ENCODE measurements around the gene HSPB6.

HSPB6 gene

DNA sequence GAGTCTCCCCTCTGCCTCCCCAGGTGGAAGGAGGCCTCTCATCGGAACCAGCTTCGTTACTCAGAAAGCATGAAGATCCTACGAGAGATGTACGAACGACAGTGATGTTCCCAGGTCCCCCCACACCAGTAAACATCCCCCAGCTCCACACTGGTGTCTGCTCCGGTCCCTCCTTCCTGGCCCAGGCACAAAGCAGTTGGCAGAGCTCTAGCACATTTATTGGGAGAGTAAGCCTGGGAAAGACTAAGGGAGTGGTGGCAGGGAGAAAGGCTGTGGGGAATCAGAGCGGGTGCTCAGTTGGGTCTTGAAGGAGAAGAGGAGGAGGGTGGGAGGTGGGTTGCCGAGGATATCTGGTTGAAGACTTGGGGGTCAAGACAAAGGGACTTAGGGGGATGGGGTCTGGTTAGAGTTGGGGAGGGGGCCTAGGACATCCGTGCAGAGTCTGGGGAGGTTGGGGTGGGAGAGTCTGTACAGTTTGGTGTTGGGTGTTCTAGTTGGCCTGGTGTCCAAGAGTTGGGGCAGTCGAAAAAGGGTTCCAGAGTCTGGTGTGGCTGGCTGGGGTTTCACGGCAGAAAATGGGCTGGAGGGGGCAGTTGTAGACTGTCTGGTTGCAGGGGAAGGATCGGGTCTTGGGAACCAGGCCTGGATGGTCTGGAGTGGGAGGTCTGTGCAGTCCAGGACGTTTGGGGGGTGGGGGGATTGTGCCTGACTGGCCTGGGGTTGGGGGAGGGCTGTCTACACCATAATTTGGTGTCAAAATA is 2.3 kb downstream of the HSPB6 start:
- no peak overlapping the region for H3K27ac ChIP-seq (ENCODE audit: low read depth, low read length, poor library complexity, severe bottlenecking)
- TF ChIP-seq EZH2 (IDR thresholded peaks at IDR 0.05; ENCODE audit: borderline replicate concordance, low read length): no peak
- TF ChIP-seq, protein P1, sequence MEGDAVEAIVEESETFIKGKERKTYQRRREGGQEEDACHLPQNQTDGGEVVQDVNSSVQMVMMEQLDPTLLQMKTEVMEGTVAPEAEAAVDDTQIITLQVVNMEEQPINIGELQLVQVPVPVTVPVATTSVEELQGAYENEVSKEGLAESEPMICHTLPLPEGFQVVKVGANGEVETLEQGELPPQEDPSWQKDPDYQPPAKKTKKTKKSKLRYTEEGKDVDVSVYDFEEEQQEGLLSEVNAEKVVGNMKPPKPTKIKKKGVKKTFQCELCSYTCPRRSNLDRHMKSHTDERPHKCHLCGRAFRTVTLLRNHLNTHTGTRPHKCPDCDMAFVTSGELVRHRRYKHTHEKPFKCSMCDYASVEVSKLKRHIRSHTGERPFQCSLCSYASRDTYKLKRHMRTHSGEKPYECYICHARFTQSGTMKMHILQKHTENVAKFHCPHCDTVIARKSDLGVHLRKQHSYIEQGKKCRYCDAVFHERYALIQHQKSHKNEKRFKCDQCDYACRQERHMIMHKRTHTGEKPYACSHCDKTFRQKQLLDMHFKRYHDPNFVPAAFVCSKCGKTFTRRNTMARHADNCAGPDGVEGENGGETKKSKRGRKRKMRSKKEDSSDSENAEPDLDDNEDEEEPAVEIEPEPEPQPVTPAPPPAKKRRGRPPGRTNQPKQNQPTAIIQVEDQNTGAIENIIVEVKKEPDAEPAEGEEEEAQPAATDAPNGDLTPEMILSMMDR (IDR thresholded peaks at IDR 0.05; ENCODE audit: low read length): no peak
- no peaks in the 10 kb centered on the region for H3K27me3 ChIP-seq (ENCODE audit: insufficient read depth, low read length)
- no peak overlapping the region for H3K4me2 ChIP-seq (ENCODE audit: low read length)
- H3K4me1 ChIP-seq (ENCODE audit: insufficient read depth, low read length, severe bottlenecking): peaks cover 18% of the 10 kb centered on the region
- H3K4me3 ChIP-seq (ENCODE audit: low read depth, low read length, poor library complexity, severe bottlenecking): no peak overlapping the region
- 0 out of 2 replicates have a peak, but pooled peaks cover 5% of the 10 kb centered on the region for H3K36me3 ChIP-seq (ENCODE audit: insufficient read depth, low read length)
- H3K9me2 ChIP-seq (ENCODE audit: low read depth, low read length): no peaks in the 10 kb centered on the region
- H3K79me2 ChIP-seq (ENCODE audit: insufficient read depth, low read length): no peaks in the 10 kb centered on the region
- no peaks in the 10 kb centered on the region for H4K20me1 ChIP-seq (ENCODE audit: insufficient read depth, low read length)
- no peak overlapping the region for H2AFZ ChIP-seq (ENCODE audit: low read length)
- H3K9ac ChIP-seq (ENCODE audit: low read length): no peak overlapping the region
- no peaks in the 10 kb centered on the region for H3K9me3 ChIP-seq (ENCODE audit: low read length)
- no peaks in the 10 kb centered on the region for H3F3A ChIP-seq (ENCODE audit: insufficient read depth, low read length)

DNA sequence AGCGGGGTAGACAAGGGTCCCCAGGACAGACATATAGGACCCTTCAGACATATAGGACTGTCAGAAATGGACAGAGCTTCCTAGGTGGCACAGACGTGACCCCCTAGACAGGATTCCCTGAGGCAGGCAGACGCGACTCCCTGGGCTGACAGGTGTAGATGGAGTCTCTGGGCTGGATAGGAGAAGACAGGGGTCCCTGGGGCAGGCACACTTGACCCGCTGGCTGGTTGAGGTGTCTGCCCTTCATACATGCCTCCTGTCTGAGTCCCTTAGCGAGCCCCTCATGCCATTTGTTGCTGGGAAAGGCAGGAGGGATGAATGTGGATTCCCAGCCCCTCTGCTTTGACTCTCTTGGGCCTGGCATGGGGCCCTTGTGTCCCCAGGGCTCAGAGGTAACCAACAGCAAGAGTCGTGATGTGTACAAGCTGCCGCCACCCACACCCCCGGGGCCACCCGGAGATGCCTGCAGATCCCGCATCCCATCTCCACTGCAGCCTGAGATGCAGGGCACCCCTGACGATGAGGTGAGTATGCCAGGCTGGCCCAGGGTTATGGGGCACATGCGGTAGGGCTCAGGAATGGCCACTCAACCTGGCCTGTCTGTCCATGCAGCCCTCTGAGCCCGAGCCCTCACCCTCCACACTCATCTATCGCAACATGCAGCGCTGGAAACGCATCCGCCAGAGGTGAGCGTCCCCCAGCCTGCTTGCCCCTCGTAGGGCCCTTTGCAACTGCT is 3.0 kb downstream of the HSPB6 start:
- H3K27ac ChIP-seq (ENCODE audit: low read depth, low read length, poor library complexity, severe bottlenecking): no peak overlapping the region

DNA sequence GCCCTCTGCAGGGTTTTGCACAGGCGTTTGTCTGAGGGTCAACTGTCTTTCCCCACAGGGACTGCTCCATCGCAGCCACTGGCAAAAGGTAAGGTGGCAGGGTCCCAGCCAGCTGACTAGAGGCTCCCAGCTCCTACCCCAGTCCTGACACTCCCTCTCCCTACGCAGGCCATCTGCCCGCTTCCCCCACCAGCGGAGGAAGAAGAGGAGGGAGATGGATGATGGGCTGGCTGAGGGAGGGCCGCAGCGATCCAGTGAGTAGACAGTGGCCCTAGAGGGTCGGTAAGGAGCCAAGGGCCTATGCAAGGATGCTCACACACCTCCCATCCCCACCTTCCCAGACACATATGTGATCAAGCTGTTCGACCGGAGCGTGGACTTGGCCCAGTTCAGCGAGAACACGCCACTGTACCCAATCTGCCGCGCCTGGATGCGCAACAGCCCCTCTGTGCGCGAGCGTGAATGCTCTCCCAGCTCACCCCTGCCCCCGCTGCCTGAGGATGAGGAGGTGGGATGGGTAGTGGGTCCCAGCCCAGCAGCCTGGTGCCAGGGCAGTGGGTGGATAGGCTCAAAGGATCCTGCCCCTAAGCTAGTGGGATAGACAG is 4.0 kb downstream of the HSPB6 start:
- Histone ChIP-seq H3K9me3 (ENCODE audit: low read length) (no peaks in the 10 kb centered on the region), H3K27me3 (ENCODE audit: insufficient read depth, low read length) (no peaks in the 10 kb centered on the region), H3K9me2 (ENCODE audit: low read depth, low read length) (no peaks in the 10 kb centered on the region), H3K9ac (ENCODE audit: low read length) (no peak overlapping the region), H3K36me3 (ENCODE audit: insufficient read depth, low read length) (0 out of 2 replicates have a peak, but pooled peaks cover 3% of the 10 kb centered on the region), H3K27ac (ENCODE audit: low read depth, low read length, poor library complexity, severe bottlenecking) (no peak overlapping the region), H3K4me3 (ENCODE audit: low read depth, low read length, poor library complexity, severe bottlenecking) (no peak overlapping the region), H3F3A (ENCODE audit: insufficient read depth, low read length) (no peaks in the 10 kb centered on the region), H4K20me1 (ENCODE audit: insufficient read depth, low read length) (no peaks in the 10 kb centered on the region), H3K79me2 (ENCODE audit: insufficient read depth, low read length) (no peaks in the 10 kb centered on the region), H3K4me1 (ENCODE audit: insufficient read depth, low read length, severe bottlenecking) (peaks cover 16% of the 10 kb centered on the region), H2AFZ (ENCODE audit: low read length) (no peak overlapping the region), H3K4me2 (ENCODE audit: low read length) (no peak overlapping the region)
- TF ChIP-seq, protein P1 (IDR thresholded peaks at IDR 0.05; ENCODE audit: low read length): no peak
- TF ChIP-seq EZH2 (IDR thresholded peaks at IDR 0.05; ENCODE audit: borderline replicate concordance, low read length): no peak

More for the DNA sequence above, 3.0 kb downstream of the HSPB6 start:
- Histone ChIP-seq H3K27me3 (ENCODE audit: insufficient read depth, low read length) (no peaks in the 10 kb centered on the region), H2AFZ (ENCODE audit: low read length) (no peak overlapping the region), H3K4me2 (ENCODE audit: low read length) (no peak overlapping the region), H3K79me2 (ENCODE audit: insufficient read depth, low read length) (no peaks in the 10 kb centered on the region), H3F3A (ENCODE audit: insufficient read depth, low read length) (no peaks in the 10 kb centered on the region), H3K9ac (ENCODE audit: low read length) (no peak overlapping the region), H3K9me3 (ENCODE audit: low read length) (no peaks in the 10 kb centered on the region), H3K4me3 (ENCODE audit: low read depth, low read length, poor library complexity, severe bottlenecking) (no peak overlapping the region), H3K36me3 (ENCODE audit: insufficient read depth, low read length) (0 out of 2 replicates have a peak, but pooled peaks cover 3% of the 10 kb centered on the region), H4K20me1 (ENCODE audit: insufficient read depth, low read length) (no peaks in the 10 kb centered on the region), H3K4me1 (ENCODE audit: insufficient read depth, low read length, severe bottlenecking) (peaks cover 17% of the 10 kb centered on the region), H3K9me2 (ENCODE audit: low read depth, low read length) (no peaks in the 10 kb centered on the region)
- TF ChIP-seq, protein P1 (IDR thresholded peaks at IDR 0.05; ENCODE audit: low read length): no peak
- no peak for TF ChIP-seq EZH2 (IDR thresholded peaks at IDR 0.05; ENCODE audit: borderline replicate concordance, low read length)

All from OCI-LY1 (cell line).